PFSK-1 (cell line): ENCODE results near the gene TUBB1.

Source experiments
- FOXP2 ChIP-seq: optimal IDR thresholded peaks from 2 replicates; pipeline ENCODE3; 2011; ENCODE audit warnings: borderline replicate concordance, control low read depth, inconsistent platforms; ENCODE audit not compliant: insufficient read depth; ENCODE audit errors: extremely low read length, extremely low read depth
- POLR2AphosphoS5 ChIP-seq: IDR thresholded peaks from 2 replicates; pipeline ENCODE4 v1.6.1; 2012; ENCODE audit warnings: low read depth, mild to moderate bottlenecking, control low read depth, low read length, moderate library complexity
- SIN3A ChIP-seq: IDR thresholded peaks from 2 replicates; pipeline ENCODE4 v1.6.1; 2012; ENCODE audit warnings: mild to moderate bottlenecking, low read length, moderate library complexity, borderline replicate concordance; ENCODE audit not compliant: insufficient read depth
- TAF1 ChIP-seq: IDR thresholded peaks from 2 replicates; pipeline ENCODE4 v1.6.1; 2012; ENCODE audit warnings: low read length, control low read depth, borderline replicate concordance; ENCODE audit not compliant: insufficient read depth
- TF ChIP-seq, protein P1 (sequence below), 2 experiments: IDR thresholded peaks; 2 replicates each; pipeline versions ENCODE4 v1.6.1 to v1.8.0; 2011 to 2012; ENCODE audit warnings: low read depth in 2 of 2, low read length in 2 of 2, control low read depth in 1 of 2, inconsistent platforms in 1 of 2, mild to moderate bottlenecking in 1 of 2, moderate library complexity in 1 of 2; ENCODE audit not compliant: insufficient read depth in 1 of 2

The TUBB1 gene

DNA sequence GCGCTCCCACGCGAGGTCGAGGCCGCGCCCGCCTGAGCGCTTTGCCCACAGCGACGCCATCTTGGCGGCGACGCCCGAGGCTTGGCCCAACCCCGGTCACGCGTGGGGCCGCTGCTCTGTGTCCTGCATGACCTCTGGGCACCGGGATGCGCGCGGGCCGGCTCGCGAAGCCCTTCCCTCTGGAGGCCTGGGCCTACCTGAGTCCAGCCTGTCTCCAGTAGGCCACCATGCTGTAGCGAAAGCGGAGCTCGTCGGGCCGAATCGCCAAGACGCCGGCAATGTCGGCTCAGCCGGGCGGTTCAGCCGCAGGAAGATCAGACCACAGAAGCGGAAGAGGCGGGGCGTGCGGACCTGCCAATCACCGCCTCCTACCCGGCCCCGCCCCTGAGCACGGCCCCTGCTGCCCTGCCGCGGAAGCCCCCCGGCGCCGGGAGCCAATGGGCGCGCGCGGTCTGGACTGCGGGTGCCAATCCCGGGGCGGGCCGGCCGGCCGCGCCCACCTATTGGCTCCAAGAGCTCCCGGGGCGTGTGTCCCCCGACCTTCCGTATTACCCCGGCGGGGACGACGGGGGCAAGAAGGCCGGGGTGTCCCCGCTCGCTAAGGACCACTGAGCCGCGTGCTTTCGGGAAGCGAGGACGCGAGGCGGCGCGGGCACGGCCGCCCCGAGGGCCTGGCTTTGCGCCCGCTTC is 12.9 kb downstream of the TUBB1 start, which contains the start of gene ATP5F1E:
Gene ATP5F1E, minus strand, starts transcription at position 313 of the 690 bp plus-strand sequence. Its CDS starts 84 bp downstream, at position 229.
- TF ChIP-seq, protein P1, sequence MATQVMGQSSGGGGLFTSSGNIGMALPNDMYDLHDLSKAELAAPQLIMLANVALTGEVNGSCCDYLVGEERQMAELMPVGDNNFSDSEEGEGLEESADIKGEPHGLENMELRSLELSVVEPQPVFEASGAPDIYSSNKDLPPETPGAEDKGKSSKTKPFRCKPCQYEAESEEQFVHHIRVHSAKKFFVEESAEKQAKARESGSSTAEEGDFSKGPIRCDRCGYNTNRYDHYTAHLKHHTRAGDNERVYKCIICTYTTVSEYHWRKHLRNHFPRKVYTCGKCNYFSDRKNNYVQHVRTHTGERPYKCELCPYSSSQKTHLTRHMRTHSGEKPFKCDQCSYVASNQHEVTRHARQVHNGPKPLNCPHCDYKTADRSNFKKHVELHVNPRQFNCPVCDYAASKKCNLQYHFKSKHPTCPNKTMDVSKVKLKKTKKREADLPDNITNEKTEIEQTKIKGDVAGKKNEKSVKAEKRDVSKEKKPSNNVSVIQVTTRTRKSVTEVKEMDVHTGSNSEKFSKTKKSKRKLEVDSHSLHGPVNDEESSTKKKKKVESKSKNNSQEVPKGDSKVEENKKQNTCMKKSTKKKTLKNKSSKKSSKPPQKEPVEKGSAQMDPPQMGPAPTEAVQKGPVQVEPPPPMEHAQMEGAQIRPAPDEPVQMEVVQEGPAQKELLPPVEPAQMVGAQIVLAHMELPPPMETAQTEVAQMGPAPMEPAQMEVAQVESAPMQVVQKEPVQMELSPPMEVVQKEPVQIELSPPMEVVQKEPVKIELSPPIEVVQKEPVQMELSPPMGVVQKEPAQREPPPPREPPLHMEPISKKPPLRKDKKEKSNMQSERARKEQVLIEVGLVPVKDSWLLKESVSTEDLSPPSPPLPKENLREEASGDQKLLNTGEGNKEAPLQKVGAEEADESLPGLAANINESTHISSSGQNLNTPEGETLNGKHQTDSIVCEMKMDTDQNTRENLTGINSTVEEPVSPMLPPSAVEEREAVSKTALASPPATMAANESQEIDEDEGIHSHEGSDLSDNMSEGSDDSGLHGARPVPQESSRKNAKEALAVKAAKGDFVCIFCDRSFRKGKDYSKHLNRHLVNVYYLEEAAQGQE (IDR thresholded peaks at IDR 0.05; ENCODE audit: insufficient read depth in 1 of 2, low read depth in 2 of 2, low read length in 2 of 2): 0 out of 4 replicates have a peak, but pooled peaks have one; percentile 29 to 38
- TF ChIP-seq TAF1 (peak; percentile 48; the same call in 1 of the 2 replicates), SIN3A (no peak), POLR2AphosphoS5 (peak; percentile 90), FOXP2 (peak; percentile 42)

DNA sequence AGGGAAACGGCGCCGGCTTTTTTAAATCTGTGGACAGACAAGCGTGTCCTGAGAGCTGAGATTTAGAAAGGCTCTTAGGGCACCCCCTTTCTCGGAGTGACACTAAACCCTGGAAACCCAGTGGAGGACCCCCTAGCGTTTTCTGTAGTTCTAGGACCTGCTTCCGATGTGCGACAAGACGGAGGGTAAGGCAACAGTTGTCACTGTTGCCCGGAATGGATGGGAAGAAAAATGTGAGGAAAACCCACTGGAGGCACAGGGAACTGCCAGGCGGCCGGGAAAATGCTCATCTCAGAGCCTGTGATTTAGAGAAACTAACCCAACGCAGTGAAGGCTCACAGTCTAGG is 13.5 kb downstream of the TUBB1 start:
- TF ChIP-seq, protein P1 (IDR thresholded peaks at IDR 0.05; ENCODE audit: insufficient read depth in 1 of 2, low read depth in 2 of 2, low read length in 2 of 2): no peak
- no peak for TF ChIP-seq SIN3A
- no peak for TF ChIP-seq FOXP2
- no peak for TF ChIP-seq POLR2AphosphoS5
- no peak for TF ChIP-seq TAF1

DNA sequence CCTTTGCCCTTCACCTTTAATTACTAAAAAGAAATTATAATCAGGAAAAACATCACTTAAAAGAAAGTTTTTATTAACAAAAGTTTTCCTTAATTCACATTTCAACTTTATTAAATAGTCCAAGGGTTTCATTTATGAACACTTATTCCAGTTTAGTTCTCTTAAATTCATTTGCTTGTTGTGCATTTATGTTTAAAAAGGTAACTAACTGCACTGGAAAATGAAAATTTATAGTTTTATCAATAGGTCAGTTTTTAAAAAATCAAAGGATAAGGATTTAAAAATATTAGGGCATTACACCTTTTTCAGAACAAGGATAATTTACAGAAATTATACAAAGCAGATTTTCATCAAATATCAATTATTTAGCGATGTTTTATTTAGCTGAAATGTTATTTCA is 13.9 kb downstream of the TUBB1 start:
- TF ChIP-seq TAF1: no peak

DNA sequence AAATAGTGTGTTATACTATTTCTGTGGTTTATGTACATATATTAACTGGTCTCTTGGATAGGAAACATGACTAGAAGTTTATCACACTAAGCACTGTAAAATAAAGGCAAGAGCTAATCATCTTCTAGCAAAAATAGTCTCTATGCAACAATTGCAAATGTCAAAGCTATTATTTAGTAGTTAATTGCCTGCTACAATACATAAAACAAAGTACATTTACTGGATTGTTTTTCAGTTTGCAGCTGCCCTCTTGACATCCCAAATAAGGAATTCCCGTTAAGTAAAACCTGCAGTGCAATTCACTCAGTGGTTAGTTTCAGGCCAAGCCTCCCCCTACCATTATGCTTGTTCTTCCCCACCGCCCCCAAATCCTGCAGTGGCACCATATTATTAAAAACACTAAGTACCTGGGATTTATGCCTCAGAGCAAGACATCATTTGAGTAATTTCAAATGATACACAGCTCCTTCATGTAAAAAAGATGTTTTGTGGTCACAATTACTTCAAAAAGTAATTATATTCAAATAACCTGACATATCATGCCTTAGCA is 14.5 kb downstream of the TUBB1 start:
- no peak for TF ChIP-seq FOXP2
- no peak for TF ChIP-seq TAF1
- TF ChIP-seq, protein P1 (IDR thresholded peaks at IDR 0.05; ENCODE audit: insufficient read depth in 1 of 2, low read depth in 2 of 2, low read length in 2 of 2): no peak
- TF ChIP-seq POLR2AphosphoS5: no peak
- no peak for TF ChIP-seq SIN3A

DNA sequence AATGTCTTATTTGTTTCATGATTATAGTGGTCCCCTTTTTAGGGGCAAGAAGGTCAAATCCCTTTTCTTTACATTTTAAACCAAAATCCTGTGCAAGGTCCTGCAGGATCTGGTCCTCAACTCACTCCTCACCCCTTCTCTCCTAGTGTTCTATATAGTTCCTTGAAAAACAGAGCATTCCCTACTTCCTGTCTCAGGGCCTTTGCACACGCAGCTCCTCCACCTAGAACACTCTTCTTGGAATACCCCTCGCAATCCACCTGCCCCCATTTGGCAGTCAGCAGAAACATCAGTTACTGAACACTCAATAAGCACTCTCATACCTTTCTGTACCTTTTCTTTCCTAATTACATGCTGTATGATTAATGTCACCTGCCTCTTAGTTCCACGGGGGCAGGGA is 16.2 kb downstream of the TUBB1 start:
- TF ChIP-seq TAF1: no peak
- TF ChIP-seq POLR2AphosphoS5: no peak
- no peak for TF ChIP-seq FOXP2
- TF ChIP-seq, protein P1 (IDR thresholded peaks at IDR 0.05; ENCODE audit: insufficient read depth in 1 of 2, low read depth in 2 of 2, low read length in 2 of 2): no peak
